ENCODE results near the gene UBN2.
"Not testable (repeated sequence)": the region's sequence is repeated elsewhere in the genome, so short reads cannot be mapped to it uniquely, and the experiment has no call there.

The UBN2 gene

GRCh38 chr7:139189357-139189756, 41.7 kb upstream of the UBN2 start:
- in situ Hi-C loops (cut with MboI; ENCODE audit: low pct_unique_long_range_greater_than_20kb, low sequenced_read_pairs, unreplicated experiment) = no loop called here
- DNase-seq (ENCODE audit: low spot score) = no peak
- TF ChIP-seq CTCF (IDR thresholded peaks at IDR 0.05; ENCODE audit: extremely low read depth, insufficient read depth, missing control alignments) = no peak

GRCh38 chr7:139192014-139192706, 38.9 kb upstream of the UBN2 start:
- in situ Hi-C loops (cut with MboI; ENCODE audit: low pct_unique_long_range_greater_than_20kb, low sequenced_read_pairs, unreplicated experiment) = no loop called here
- DNase-seq (ENCODE audit: low spot score) = no peak
- TF ChIP-seq CTCF (IDR thresholded peaks at IDR 0.05; ENCODE audit: extremely low read depth, insufficient read depth, missing control alignments) = no peak

GRCh38 chr7:139200382-139200781, 30.7 kb upstream of the UBN2 start:
- in situ Hi-C loops (cut with MboI; ENCODE audit: low pct_unique_long_range_greater_than_20kb, low sequenced_read_pairs, unreplicated experiment) = no loop called here
- no peak for TF ChIP-seq CTCF (IDR thresholded peaks at IDR 0.05; ENCODE audit: extremely low read depth, insufficient read depth, missing control alignments)
- DNase-seq (ENCODE audit: low spot score) = no peak

GRCh38 chr7:139203992-139204391, 27.0 kb upstream of the UBN2 start:
- in situ Hi-C loops (cut with MboI; ENCODE audit: low pct_unique_long_range_greater_than_20kb, low sequenced_read_pairs, unreplicated experiment) = no loop called here
- DNase-seq (ENCODE audit: low spot score) = no peak
- TF ChIP-seq CTCF (IDR thresholded peaks at IDR 0.05; ENCODE audit: extremely low read depth, insufficient read depth, missing control alignments) = no peak

- in situ Hi-C loops (cut with MboI; ENCODE audit: low pct_unique_long_range_greater_than_20kb, low sequenced_read_pairs, unreplicated experiment) = no loop called here
- no peak for TF ChIP-seq CTCF (IDR thresholded peaks at IDR 0.05; ENCODE audit: extremely low read depth, insufficient read depth, missing control alignments)
- DNase-seq (ENCODE audit: low spot score) = no peak
These were observed 25.2 kb upstream of the UBN2 start for GRCh38 chr7:139205843-139206242.

GRCh38 chr7:139212133-139212532, 18.9 kb upstream of the UBN2 start:
- in situ Hi-C loops (cut with MboI; ENCODE audit: low pct_unique_long_range_greater_than_20kb, low sequenced_read_pairs, unreplicated experiment) = no loop called here
- no peak for DNase-seq (ENCODE audit: low spot score)
- TF ChIP-seq CTCF (IDR thresholded peaks at IDR 0.05; ENCODE audit: extremely low read depth, insufficient read depth, missing control alignments) = no peak

GRCh38 chr7:139213489-139213888, 17.5 kb upstream of the UBN2 start:
- DNase-seq (ENCODE audit: low spot score); in situ Hi-C loops (cut with MboI; ENCODE audit: low pct_unique_long_range_greater_than_20kb, low sequenced_read_pairs, unreplicated experiment): not testable (repeated sequence)
